B cell (primary cell): Measurements from ENCODE around the gene PTPRF. TPM values are rescaled to one million over a fixed set of nuclear protein-coding genes. Genes with fewer than 3 reads are reported as not detected.

Source experiments
- ATAC-seq: fragments of 200-7000 bp; cut with Tn5 transposase; one replicate; pipeline ENCODE4 v1.10.0; 2021; ENCODE audit warnings: low read depth, mild to moderate bottlenecking, moderate number of reproducible peaks, moderate library complexity
- CTCF ChIA-PET: fragments of 350-600 bp; sonication (Branson Sonifier 250); formaldehyde crosslinking; loops from one replicate; lab custom pipeline; 2021; ENCODE audit warnings: antibody characterized with exemption, inconsistent platforms; lab: Charles Lee
- POLR2A ChIA-PET: fragments of 350-600 bp; sonication (Branson Sonifier 250); formaldehyde crosslinking; loops from one replicate; lab custom pipeline; 2021; ENCODE audit warnings: antibody characterized with exemption; lab: Charles Lee
- DNase-seq: peaks from one replicate; pipeline ENCODE4 v3.0.0; 2013
- H2AFZ ChIP-seq: 2 replicates; pipeline ENCODE4 v1.6.1; 2012; ENCODE audit warnings: mild to moderate bottlenecking, low read depth, low read length; ENCODE audit not compliant: insufficient read depth, poor library complexity, severe bottlenecking
- H3K27ac ChIP-seq, 2 donors: 1 replicate in 1 of 2; 2 replicates in 1 of 2; pipeline ENCODE4 v1.5.1; 2012 to 2013; ENCODE audit warnings: low read length in 2 of 2, mild to moderate bottlenecking in 2 of 2, moderate library complexity in 1 of 2
- H3K27me3 ChIP-seq, 4 experiments: fragments of 200-600 bp in 1 of 4; sonication (generic) in 1 of 4; replicated peaks in 1 of 4; 1 replicate in 2 of 4; 2 replicates in 2 of 4; pipeline versions ENCODE4 v1.6.1 to v1.7.0; 2013 to 2016; ENCODE audit warnings: low read length in 3 of 4, mild to moderate bottlenecking in 2 of 4, mixed read lengths in 1 of 4, moderate library complexity in 1 of 4; ENCODE audit not compliant: insufficient read depth in 4 of 4, control insufficient read depth in 3 of 4; ENCODE audit errors: control extremely low read depth in 1 of 4
- H3K36me3 ChIP-seq, 2 experiments: replicated peaks in 1 of 2; 1 replicate in 1 of 2; 2 replicates in 1 of 2; pipeline versions ENCODE4 v1.6.1 to v1.7.1; 2013; ENCODE audit warnings: low read length in 1 of 2; ENCODE audit not compliant: insufficient read depth in 2 of 2, control insufficient read depth in 1 of 2; ENCODE audit errors: control extremely low read depth in 1 of 2, extremely low read depth in 1 of 2
- H3K4me1 ChIP-seq, 2 donors: fragments of 200-600 bp in 1 of 2; sonication (generic) in 1 of 2; 1 replicate in 1 of 2; 2 replicates in 1 of 2; pipeline versions ENCODE4 v1.5.1 to v1.6.1; 2013 to 2017; ENCODE audit warnings: low read length in 2 of 2; ENCODE audit not compliant: control insufficient read depth in 2 of 2, insufficient read depth in 2 of 2
- H3K4me2 ChIP-seq: replicated peaks from 2 replicates; pipeline ENCODE3; 2012; ENCODE audit warnings: mild to moderate bottlenecking, low read depth, low read length; ENCODE audit not compliant: poor library complexity, severe bottlenecking
- H3K4me3 ChIP-seq, 5 experiments: fragments of 200-600 bp in 1 of 5; sonication (generic) in 1 of 5; 1 replicate in 3 of 5; 2 replicates in 2 of 5; pipeline versions ENCODE4 v1.5.1 to v1.7.0; 2011 to 2016; ENCODE audit warnings: low read length in 4 of 5, mild to moderate bottlenecking in 4 of 5, low read depth in 2 of 5, control low read depth in 1 of 5, moderate library complexity in 1 of 5; ENCODE audit not compliant: insufficient read depth in 1 of 5; ENCODE audit errors: control extremely low read depth in 1 of 5, extremely low read depth in 1 of 5
- H3K79me2 ChIP-seq: fragments of 200-600 bp; sonication (generic); one replicate; pipeline ENCODE4 v1.6.0; 2016; ENCODE audit warnings: low read length; ENCODE audit not compliant: control insufficient read depth, insufficient read depth
- H3K9ac ChIP-seq: fragments of 200-600 bp; sonication (generic); 2 replicates; pipeline ENCODE4 v1.6.1; 2017; ENCODE audit warnings: mild to moderate bottlenecking, low read length, moderate library complexity
- H3K9me3 ChIP-seq, 3 donors: one replicate each; pipeline versions ENCODE4 v1.6.1 to v1.7.1; 2013; ENCODE audit warnings: low read length in 2 of 3; ENCODE audit not compliant: control insufficient read depth in 2 of 3, insufficient read depth in 1 of 3; ENCODE audit errors: control extremely low read depth in 1 of 3
- H4K20me1 ChIP-seq: 2 replicates; pipeline ENCODE4 v1.6.0; 2012; ENCODE audit warnings: mild to moderate bottlenecking, low read length; ENCODE audit not compliant: insufficient read depth, control insufficient read depth, poor library complexity, severe bottlenecking
- H3K27ac Mint-ChIP-seq: one replicate; pipeline ENCODE4 v1.8.0; 2021; ENCODE audit warnings: mixed read lengths
- H3K27me3 Mint-ChIP-seq: one replicate; pipeline ENCODE4 v1.8.0; 2021; ENCODE audit warnings: mixed read lengths
- H3K4me1 Mint-ChIP-seq: one replicate; pipeline ENCODE4 v1.8.0; 2021; ENCODE audit warnings: mixed read lengths
- H3K4me3 Mint-ChIP-seq: one replicate; pipeline ENCODE4 v1.8.0; 2021; ENCODE audit warnings: mixed read lengths
- H3K9me3 Mint-ChIP-seq: one replicate; pipeline ENCODE4 v1.8.0; 2022; ENCODE audit warnings: mixed read lengths; ENCODE audit not compliant: insufficient read depth
- CTCF ChIP-seq: fragments of 200-600 bp; IDR thresholded peaks from one replicate; pipeline ENCODE4 v1.8.0; 2022; ENCODE audit warnings: antibody characterized with exemption, mild to moderate bottlenecking
- EZH2 ChIP-seq: IDR thresholded peaks from 2 replicates; pipeline ENCODE4 v1.6.1; 2012; ENCODE audit warnings: borderline replicate concordance, low read depth, mild to moderate bottlenecking, moderate library complexity, low read length; ENCODE audit not compliant: insufficient read depth, poor library complexity, severe bottlenecking
- WGBS: methylation state at CpG from one replicate; pipeline ENCODE4 v1.1.5; 2013; ENCODE audit warnings: missing lambda C conversion rate; ENCODE audit not compliant: insufficient coverage; 5-methylcytosine and 5-hydroxymethylcytosine counted together
- intact Hi-C: fragments of 100-400 bp; cut with micrococcal nuclease; formaldehyde crosslinking; loops from one replicate; pipeline ENCODE4 v1.10.0; 2022
- polyA plus RNA-seq: library from polyadenylated mRNA; depleted of rRNA; stranded (reverse); fragments of >200 nt; gene quantifications from 2 replicates; pipeline ENCODE4 v1.2.3, GENCODE V29; 2012
- total RNA-seq, 2 donors: library from RNA; stranded (reverse); fragments of 120-200 nt in 1 of 2; gene quantifications; 1 replicate in 1 of 2; 2 replicates in 1 of 2; pipeline versions ENCODE4 v1.2.3 to v1.2.4, GENCODE V29; 2013 to 2022

PTPRF gene
- total and polyA plus RNA-seq, 2 donors (not counting 1 experiment from before 2014, with no cell fraction given) = 0.07 to 0.13 TPM

GRCh38 chr1:43659212-43660166, 128.8 kb downstream of the PTPRF start:
- H4K20me1 ChIP-seq = peaks cover 23% of the 10 kb centered on the region
- ATAC-seq = no peak
- no peak overlapping the region for H3K27ac Mint-ChIP-seq
- intact Hi-C loops = loop anchor here (10.0 kb wide), 1 partner anchor 1205 kb away; the partner anchor contains the start of genes PPCS and ZMYND12
- no peak for TF ChIP-seq CTCF
- TF ChIP-seq EZH2 = no peak
- no peaks in the 10 kb centered on the region for H3K4me1 ChIP-seq
- no peaks in the 10 kb centered on the region for H3K9me3 Mint-ChIP-seq
- H3K27me3 Mint-ChIP-seq = no peaks in the 10 kb centered on the region
- DNase-seq = no peak
- WGBS = 100% methylated on average over 7 of the region's 14 CpGs
- H3K4me1 Mint-ChIP-seq = peaks cover 6% of the 10 kb centered on the region
- H3K4me3 Mint-ChIP-seq = no peak overlapping the region
- peaks cover 14 to 79% of the 10 kb centered on the region in 2 experiments for H3K36me3 ChIP-seq
- H2AFZ ChIP-seq = no peak overlapping the region
- no peak overlapping the region for H3K4me2 ChIP-seq
- no peak overlapping the region for H3K4me3 ChIP-seq
- POLR2A ChIA-PET = no interaction called here
- CTCF ChIA-PET = no interaction called here
- no peaks in the 10 kb centered on the region for H3K27me3 ChIP-seq
- no peaks in the 10 kb centered on the region for H3K9me3 ChIP-seq
- no peak overlapping the region for H3K9ac ChIP-seq
- H3K79me2 ChIP-seq = peaks cover 51% of the 10 kb centered on the region
- no peak overlapping the region for H3K27ac ChIP-seq

- peaks cover 43% of the 10 kb centered on the region for H3K79me2 ChIP-seq
- H2AFZ ChIP-seq = no peak overlapping the region
- Mint-ChIP-seq H3K27ac (no peak overlapping the region), H3K9me3 (no peaks in the 10 kb centered on the region), H3K27me3 (no peaks in the 10 kb centered on the region), H3K4me1 (peaks cover 2% of the 10 kb centered on the region), H3K4me3 (no peak overlapping the region)
- no peak overlapping the region for H3K4me2 ChIP-seq
- no peak overlapping the region for H3K9ac ChIP-seq
- peaks cover 25% of the 10 kb centered on the region for H4K20me1 ChIP-seq
- TF ChIP-seq EZH2 (no peak), CTCF (no peak)
- intact Hi-C loops = no loop called here
- WGBS = 95% methylated on average over 4 of the region's 4 CpGs
- ChIA-PET CTCF (interaction anchor here (0.7 kb wide), 1 partner anchor 1331 kb away, joined by 3 read pairs; no protein-coding TSS in a partner anchor), POLR2A (no interaction called here)
- DNase-seq = no peak
- no peak for ATAC-seq
- H3K27ac ChIP-seq = no peak overlapping the region
- no peaks in the 10 kb centered on the region for H3K27me3 ChIP-seq
- no peaks in the 10 kb centered on the region for H3K9me3 ChIP-seq
- H3K36me3 ChIP-seq = peaks cover 10 to 84% of the 10 kb centered on the region in 2 experiments
- no peak overlapping the region for H3K4me3 ChIP-seq
- no peaks in the 10 kb centered on the region for H3K4me1 ChIP-seq
Measured at GRCh38 chr1:43660355-43660754, 129.7 kb downstream of the PTPRF start.
